HG03097 (cell line): ENCODE measurements around the gene LIMK2.
"Not testable (repeated sequence)": the region's sequence is repeated elsewhere in the genome, so short reads cannot be mapped to it uniquely, and the experiment has no call there.

Experiments
- ATAC-seq: cut with Tn5 transposase; IDR thresholded peaks from one replicate; pipeline ENCODE4 v1.9.1; 2021; ENCODE audit not compliant: unreplicated experiment, low FRiP score

Gene LIMK2

GRCh38 chr22:31241200-31241599, 29.1 kb downstream of the LIMK2 start:
- ATAC-seq: no peak

- ATAC-seq: no peak
Measured at GRCh38 chr22:31241936-31242335, 29.8 kb downstream of the LIMK2 start.

- ATAC-seq: no peak
Measured at GRCh38 chr22:31243339-31244045, 31.4 kb downstream of the LIMK2 start.

- ATAC-seq: no peak
Measured at GRCh38 chr22:31244046-31244942, 32.2 kb downstream of the LIMK2 start.

GRCh38 chr22:31244943-31245451, 32.9 kb downstream of the LIMK2 start:
- ATAC-seq: no peak

- ATAC-seq: not testable (repeated sequence)
Measured at GRCh38 chr22:31245998-31246397, 33.9 kb downstream of the LIMK2 start.

GRCh38 chr22:31246687-31247086, 34.6 kb downstream of the LIMK2 start:
- no peak for ATAC-seq

- ATAC-seq: no peak
Measured at GRCh38 chr22:31247726-31248125, 35.6 kb downstream of the LIMK2 start.

GRCh38 chr22:31248138-31248745, 36.1 kb downstream of the LIMK2 start:
- ATAC-seq: no peak

- ATAC-seq: no peak
Measured at GRCh38 chr22:31248965-31249958, 37.2 kb downstream of the LIMK2 start.

GRCh38 chr22:31250740-31251600, 38.9 kb downstream of the LIMK2 start:
- ATAC-seq: no peak

GRCh38 chr22:31253949-31254348, 41.9 kb downstream of the LIMK2 start:
- no peak for ATAC-seq

GRCh38 chr22:31259798-31260473, 47.8 kb downstream of the LIMK2 start:
- ATAC-seq: no peak

GRCh38 chr22:31260474-31260856, 48.4 kb downstream of the LIMK2 start:
- no peak for ATAC-seq

GRCh38 chr22:31262312-31263133, 50.4 kb downstream of the LIMK2 start:
- no peak for ATAC-seq

- no peak for ATAC-seq
Measured at GRCh38 chr22:31263896-31264640, 52.0 kb downstream of the LIMK2 start.

GRCh38 chr22:31268281-31268680, 56.2 kb downstream of the LIMK2 start:
- ATAC-seq: no peak
